ENCODE results near the gene GJA10. TPM values are rescaled to one million over a fixed set of nuclear protein-coding genes. Genes with fewer than 3 reads are reported as not detected.
"Not testable (repeated sequence)": the region's sequence is repeated elsewhere in the genome, so short reads cannot be mapped to it uniquely, and the experiment has no call there.

Gene GJA10
- not detected for total RNA-seq

DNA sequence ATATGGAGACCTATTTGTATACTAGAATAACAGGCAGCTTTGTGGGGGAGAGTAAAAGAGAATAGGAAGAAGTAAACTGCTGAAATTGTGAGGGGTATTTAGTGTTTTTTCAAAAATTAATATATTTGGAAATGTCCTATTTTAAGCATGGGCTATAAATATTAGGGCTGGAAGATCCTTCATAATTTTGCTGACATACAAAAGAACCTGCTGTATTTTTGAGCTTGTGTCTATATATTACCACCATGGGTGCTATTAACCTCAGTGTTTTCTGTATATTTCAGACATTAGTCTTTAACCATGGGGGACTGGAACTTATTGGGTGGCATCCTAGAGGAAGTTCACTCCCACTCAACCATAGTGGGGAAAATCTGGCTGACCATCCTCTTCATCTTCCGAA is at the start of gene GJA10:
Gene GJA10 (plus strand): TSS at position 301 of the 400 bp plus-strand sequence. CDS start 0 bp downstream, at position 301.
- Histone ChIP-seq H3K36me3 (no peaks in the 10 kb centered on the region), H3K27me3 (no peaks in the 10 kb centered on the region), H3K27ac (no peak within 1 kb of the TSS), H3K4me1 (no peaks in the 10 kb centered on the region), H3K9me3 (no peaks in the 10 kb centered on the region), H3K4me3 (no peak within 1 kb of the TSS)
- ATAC-seq (ENCODE audit: low FRiP score in 2 of 2) (no peak), DNase-seq (no peak)
- no peak for TF ChIP-seq POLR2AphosphoS5 (IDR thresholded peaks at IDR 0.05)
- TF ChIP-seq, protein P1, sequence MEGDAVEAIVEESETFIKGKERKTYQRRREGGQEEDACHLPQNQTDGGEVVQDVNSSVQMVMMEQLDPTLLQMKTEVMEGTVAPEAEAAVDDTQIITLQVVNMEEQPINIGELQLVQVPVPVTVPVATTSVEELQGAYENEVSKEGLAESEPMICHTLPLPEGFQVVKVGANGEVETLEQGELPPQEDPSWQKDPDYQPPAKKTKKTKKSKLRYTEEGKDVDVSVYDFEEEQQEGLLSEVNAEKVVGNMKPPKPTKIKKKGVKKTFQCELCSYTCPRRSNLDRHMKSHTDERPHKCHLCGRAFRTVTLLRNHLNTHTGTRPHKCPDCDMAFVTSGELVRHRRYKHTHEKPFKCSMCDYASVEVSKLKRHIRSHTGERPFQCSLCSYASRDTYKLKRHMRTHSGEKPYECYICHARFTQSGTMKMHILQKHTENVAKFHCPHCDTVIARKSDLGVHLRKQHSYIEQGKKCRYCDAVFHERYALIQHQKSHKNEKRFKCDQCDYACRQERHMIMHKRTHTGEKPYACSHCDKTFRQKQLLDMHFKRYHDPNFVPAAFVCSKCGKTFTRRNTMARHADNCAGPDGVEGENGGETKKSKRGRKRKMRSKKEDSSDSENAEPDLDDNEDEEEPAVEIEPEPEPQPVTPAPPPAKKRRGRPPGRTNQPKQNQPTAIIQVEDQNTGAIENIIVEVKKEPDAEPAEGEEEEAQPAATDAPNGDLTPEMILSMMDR (IDR thresholded peaks at IDR 0.05) = no peak
- TF ChIP-seq EP300 (IDR thresholded peaks at IDR 0.05) = no peak
- TF ChIP-seq POLR2A (IDR thresholded peaks at IDR 0.05) = no peak
- 80 to 83% methylated on average over 1 of the region's 1 CpG for whole genome bisulfite sequencing, 2 donors

DNA sequence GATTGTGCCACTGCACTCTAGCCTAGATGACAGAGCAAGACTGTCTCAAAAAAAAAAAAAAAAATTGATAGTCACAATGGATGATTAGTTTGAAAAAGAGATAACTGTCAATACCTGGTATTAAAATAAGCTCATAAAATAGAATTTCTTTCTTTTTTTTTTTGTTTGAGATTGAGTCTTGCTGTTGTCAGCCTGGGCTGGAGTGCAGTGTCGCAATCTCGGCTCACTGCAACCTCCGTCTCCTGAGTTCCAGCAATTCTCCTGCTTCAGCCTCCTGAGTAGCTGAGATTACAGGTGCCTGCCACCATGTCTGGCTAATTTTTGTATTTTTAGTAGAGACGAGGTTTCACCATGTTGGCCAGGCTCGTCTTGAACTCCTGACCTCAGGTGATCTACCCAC is 46.8 kb upstream of the GJA10 start:
- not testable (repeated sequence) for DNase-seq; H3K4me3 ChIP-seq; ATAC-seq (ENCODE audit: low FRiP score in 2 of 2); H3K9me3 ChIP-seq; H3K27me3 ChIP-seq; H3K4me1 ChIP-seq; H3K27ac ChIP-seq
- WGBS, 2 donors = 88 to 100% methylated on average over 5 of the region's 5 CpGs
- H3K36me3 ChIP-seq = peaks cover 0 to 31% (median 5%) of the 10 kb centered on the region in 4 donors

DNA sequence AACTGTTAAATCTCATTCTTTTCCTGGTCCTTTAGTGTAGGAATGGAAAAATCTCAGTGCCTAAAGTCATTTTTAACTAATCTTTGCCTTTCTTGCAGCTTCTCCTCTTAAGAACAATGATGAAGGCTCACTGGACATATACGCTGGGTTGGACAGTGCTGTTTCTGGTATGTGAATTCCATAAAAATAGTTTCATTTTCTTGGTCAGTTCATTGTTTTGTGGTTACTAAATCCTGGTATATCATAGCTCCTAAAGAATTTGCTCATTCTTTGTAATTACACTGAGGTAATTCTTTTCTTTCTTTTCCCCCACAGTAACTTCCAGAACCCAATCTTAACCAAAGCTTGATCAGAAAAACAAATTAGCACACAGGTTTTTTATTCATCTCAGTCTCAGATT is 41.2 kb upstream of the GJA10 start:
- Histone ChIP-seq H3K4me1 (no peaks in the 10 kb centered on the region), H3K9me3 (no peaks in the 10 kb centered on the region), H3K36me3 (peaks cover 27 to 72% (median 40%) of the 10 kb centered on the region in 4 donors), H3K27me3 (no peaks in the 10 kb centered on the region), H3K4me3 (no peak overlapping the region), H3K27ac (no peak overlapping the region)
- WGBS, 2 donors = 93 to 97% methylated on average over 1 of the region's 1 CpG
- no peak for DNase-seq
- TF ChIP-seq EP300 (IDR thresholded peaks at IDR 0.05) (no peak), POLR2A (IDR thresholded peaks at IDR 0.05) (no peak), POLR2AphosphoS5 (IDR thresholded peaks at IDR 0.05) (no peak)
- TF ChIP-seq, protein P1 (IDR thresholded peaks at IDR 0.05) = no peak
- no peak for ATAC-seq (ENCODE audit: low FRiP score in 2 of 2)

DNA sequence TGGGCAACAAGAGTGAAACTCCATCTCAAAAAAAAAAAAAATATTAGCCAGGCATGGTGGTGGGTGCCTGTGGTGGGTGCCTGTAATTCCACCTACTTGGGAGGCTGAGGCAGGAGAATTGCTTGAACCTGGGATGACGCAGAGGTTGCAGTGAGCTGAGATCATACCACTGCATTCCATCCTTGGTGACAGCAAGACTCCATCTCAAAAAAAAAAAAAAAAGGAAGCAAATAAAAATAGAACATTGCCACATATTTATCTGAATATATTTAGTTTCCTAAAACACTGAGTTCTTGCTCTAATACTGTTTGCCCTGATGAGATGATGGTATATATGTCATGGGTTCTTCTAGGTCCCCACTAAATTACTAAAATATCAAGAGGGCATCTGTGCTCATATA is 36.2 kb upstream of the GJA10 start:
- Histone ChIP-seq H3K9me3 (no peaks in the 10 kb centered on the region), H3K36me3 (peaks cover 41 to 98% (median 71%) of the 10 kb centered on the region in 4 donors), H3K27me3 (no peaks in the 10 kb centered on the region), H3K4me1 (no peaks in the 10 kb centered on the region), H3K4me3 (no peak overlapping the region), H3K27ac (no peak overlapping the region)
- ATAC-seq (ENCODE audit: low FRiP score in 2 of 2) (no peak), DNase-seq (no peak)
- WGBS, 2 donors = 89 to 100% methylated on average over 1 of the region's 1 CpG
- TF ChIP-seq POLR2AphosphoS5 (IDR thresholded peaks at IDR 0.05) = no peak
- TF ChIP-seq POLR2A (IDR thresholded peaks at IDR 0.05) = no peak
- TF ChIP-seq, protein P1 (IDR thresholded peaks at IDR 0.05) = no peak
- no peak for TF ChIP-seq EP300 (IDR thresholded peaks at IDR 0.05)

DNA sequence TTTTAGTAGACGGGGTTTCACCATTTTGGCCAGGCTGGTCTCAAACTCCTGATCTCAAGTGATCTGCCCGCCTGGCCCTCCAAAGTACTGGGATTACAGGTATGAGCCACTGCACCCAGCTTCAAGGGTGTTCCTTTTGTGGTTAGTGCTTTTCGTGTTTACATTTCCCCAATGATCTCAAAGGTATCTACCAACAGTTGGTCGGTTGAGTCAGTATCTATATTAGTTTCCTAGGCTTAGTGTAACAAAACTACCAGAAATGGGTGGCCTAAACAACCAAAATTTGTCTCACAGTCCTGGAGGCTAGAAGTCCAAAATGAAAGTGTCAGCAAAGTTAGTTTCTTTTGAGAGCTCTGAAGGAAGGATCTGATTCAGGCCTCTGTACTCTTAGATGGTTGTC is 34.5 kb upstream of the GJA10 start:
- Histone ChIP-seq H3K27me3 (no peaks in the 10 kb centered on the region), H3K9me3 (no peaks in the 10 kb centered on the region), H3K4me3 (no peak overlapping the region), H3K36me3 (peaks cover 29 to 98% (median 72%) of the 10 kb centered on the region in 4 donors), H3K4me1 (no peaks in the 10 kb centered on the region), H3K27ac (no peak overlapping the region)
- TF ChIP-seq POLR2AphosphoS5 (IDR thresholded peaks at IDR 0.05) = no peak
- TF ChIP-seq EP300 (IDR thresholded peaks at IDR 0.05) = no peak
- no peak for DNase-seq
- 93 to 94% methylated on average over 4 of the region's 4 CpGs for WGBS, 2 donors
- ATAC-seq (ENCODE audit: low FRiP score in 2 of 2) = no peak

DNA sequence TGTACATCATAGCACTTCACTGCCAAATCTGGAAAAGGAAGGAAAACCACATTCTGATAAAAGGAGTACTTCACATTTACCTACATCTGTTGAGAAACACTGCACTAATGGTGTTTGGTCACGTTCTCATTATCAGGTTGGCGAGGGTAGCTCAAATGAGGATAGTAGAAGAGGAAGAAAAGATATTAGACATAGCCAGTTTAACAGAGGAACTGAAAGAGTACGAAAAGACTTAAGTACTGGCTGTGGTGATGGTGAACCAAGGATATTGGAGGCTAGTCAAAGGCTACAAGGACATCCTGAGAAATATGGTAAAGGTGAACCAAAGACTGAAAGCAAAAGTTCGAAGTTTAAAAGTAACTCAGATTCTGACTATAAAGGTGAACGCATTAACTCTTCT is 32.0 kb upstream of the GJA10 start:
- Histone ChIP-seq H3K4me1 (no peaks in the 10 kb centered on the region), H3K4me3 (no peak overlapping the region), H3K36me3 (peaks cover 14 to 93% (median 63%) of the 10 kb centered on the region in 4 donors), H3K27ac (no peak overlapping the region), H3K27me3 (no peaks in the 10 kb centered on the region), H3K9me3 (no peaks in the 10 kb centered on the region)
- WGBS, 2 donors = 90 to 94% methylated on average over 5 of the region's 5 CpGs
- ATAC-seq (ENCODE audit: low FRiP score in 2 of 2) (no peak), DNase-seq (no peak)
- TF ChIP-seq POLR2AphosphoS5 (IDR thresholded peaks at IDR 0.05) (no peak), POLR2A (IDR thresholded peaks at IDR 0.05) (no peak), EP300 (IDR thresholded peaks at IDR 0.05) (no peak)
- TF ChIP-seq, protein P1 (IDR thresholded peaks at IDR 0.05) = no peak
